Cardiac fibroblast (primary cell): ENCODE data around the gene LITAFD.

Experiments used
- DNase-seq, 2 donors: peaks; one replicate each; pipeline versions ENCODE4 v3.0.0 to v3.0.0-alpha.2; 2010; ENCODE audit warnings: low read depth in 2 of 2
- H3K4me3 ChIP-seq, 2 donors: replicated peaks in 1 of 2; 1 replicate in 1 of 2; 2 replicates in 1 of 2; pipeline ENCODE4 v1.5.1; 2011; ENCODE audit warnings: low read depth in 2 of 2, low read length in 2 of 2, mild to moderate bottlenecking in 2 of 2, moderate library complexity in 1 of 2
- CTCF ChIP-seq: IDR thresholded peaks from one replicate; pipeline ENCODE4 v1.5.1; 2011; ENCODE audit warnings: low read depth, mild to moderate bottlenecking, low read length, inconsistent platforms

The LITAFD gene

GRCh38 chr16:8905168-8905762, 23.1 kb downstream of the LITAFD start:
- no peak overlapping the region for H3K4me3 ChIP-seq
- DNase-seq: peak; percentile 51 to 60
- peak; percentile 45 for TF ChIP-seq CTCF

GRCh38 chr16:8905795-8906591, 23.8 kb downstream of the LITAFD start:
- H3K4me3 ChIP-seq: no peak overlapping the region
- TF ChIP-seq CTCF: peak; percentile 26
- no peak for DNase-seq

- H3K4me3 ChIP-seq: no peak overlapping the region
- TF ChIP-seq CTCF: no peak
- DNase-seq: no peak
These were observed 24.9 kb downstream of the LITAFD start for GRCh38 chr16:8907096-8907495.

- H3K4me3 ChIP-seq: no peak overlapping the region
- TF ChIP-seq CTCF: no peak
- DNase-seq: no peak
These were observed 26.8 kb downstream of the LITAFD start for GRCh38 chr16:8908810-8909468.

- no peak overlapping the region for H3K4me3 ChIP-seq
- no peak for TF ChIP-seq CTCF
- no peak for DNase-seq
These were observed 28.7 kb downstream of the LITAFD start for GRCh38 chr16:8910811-8911210.

GRCh38 chr16:8912793-8913192, 30.6 kb downstream of the LITAFD start:
- no peak for DNase-seq
- TF ChIP-seq CTCF: no peak
- no peak overlapping the region for H3K4me3 ChIP-seq
